Panc1 (cell line): ENCODE data around the gene RSPH1.

Source experiments
- CTCF ChIP-seq: fragments of 450-650 bp; IDR thresholded peaks from 2 replicates; pipeline ENCODE4 v1.5.1; 2017; ENCODE audit warnings: mild to moderate bottlenecking
- TCF7L2 ChIP-seq: IDR thresholded peaks from 2 replicates; pipeline ENCODE4 v1.6.1; 2011; ENCODE audit warnings: mild to moderate bottlenecking, low read depth, low read length, inconsistent platforms

- no peak for TF ChIP-seq CTCF
- TF ChIP-seq TCF7L2 = no peak
These were observed 64.8 kb downstream of the RSPH1 start for GRCh38 chr21:42431196-42431595.
